Measurements from ENCODE around the gene IRF6.

- no peak for TF ChIP-seq POLR2A (IDR thresholded peaks at IDR 0.05; ENCODE audit: low read depth)
- TF ChIP-seq CTCF (IDR thresholded peaks at IDR 0.05), result no peak
- TF ChIP-seq EP300 (IDR thresholded peaks at IDR 0.05), result no peak
- TF ChIP-seq POLR2AphosphoS5 (IDR thresholded peaks at IDR 0.05), result no peak
Measured at GRCh38 chr1:209822706-209823105, 16.8 kb upstream of the IRF6 start.
